Endothelial cell of umbilical vein (primary cell): Measurements from ENCODE around the gene KCNMB2. TPM values are rescaled to one million over a fixed set of nuclear protein-coding genes. Genes with fewer than 3 reads are reported as not detected.

Experiments
- BruUV-seq: library from RNA; stranded (reverse); fragments of 400-500 nt; replicated peaks from 2 replicates; lab custom pipeline; 2021; lab: Mats Ljungman, UMichigan
- CTCF ChIA-PET: fragments of 300-600, 350-600 bp; sonication (Branson Sonifier 250); formaldehyde crosslinking; loops from one replicate; lab custom pipeline; 2021; ENCODE audit warnings: antibody characterized with exemption, inconsistent platforms; lab: Charles Lee
- POLR2A ChIA-PET: fragments of 300-600, 350-600 bp; sonication (Branson Sonifier 250); formaldehyde crosslinking; loops from one replicate; lab custom pipeline; 2021; ENCODE audit warnings: antibody characterized with exemption, inconsistent platforms; lab: Charles Lee
- DNase-seq: peaks from one replicate; pipeline ENCODE4 v3.0.0-alpha.2; 2011; ENCODE audit warnings: low read depth, low spot score
- FAIRE-seq: peaks from 2 replicates; lab custom pipeline; 2011; peaks lifted over from hg19 to GRCh38; lab: Jason Lieb, UNC
- H2AFZ ChIP-seq: 2 replicates; pipeline ENCODE4 v1.6.0; 2012; ENCODE audit warnings: low read depth, low read length, control low read depth, inconsistent platforms
- H3K27ac ChIP-seq: 2 replicates; pipeline ENCODE4 v1.5.1; 2011; ENCODE audit warnings: low read depth, mild to moderate bottlenecking, control low read depth, low read length, moderate library complexity; ENCODE audit not compliant: insufficient read depth
- H3K27me3 ChIP-seq, 2 experiments: 2 replicates each; pipeline versions ENCODE4 v1.6.0 to v1.6.1; 2011; ENCODE audit warnings: low read length in 2 of 2, mixed read lengths in 1 of 2; ENCODE audit not compliant: control insufficient read depth in 2 of 2, insufficient read depth in 2 of 2
- H3K36me3 ChIP-seq, 2 experiments: 2 replicates in 1 of 2; 3 replicates in 1 of 2; pipeline ENCODE4 v1.5.1; 2011; ENCODE audit warnings: low read length in 2 of 2, mild to moderate bottlenecking in 1 of 2, moderate library complexity in 1 of 2; ENCODE audit not compliant: control insufficient read depth in 2 of 2, insufficient read depth in 2 of 2; ENCODE audit errors: extremely low read depth in 1 of 2
- H3K4me1 ChIP-seq: 3 replicates; pipeline ENCODE4 v1.5.1; 2011; ENCODE audit warnings: mild to moderate bottlenecking, low read length; ENCODE audit not compliant: control insufficient read depth, insufficient read depth; ENCODE audit errors: extremely low read depth
- H3K4me2 ChIP-seq: 2 replicates; pipeline ENCODE4 v1.6.1; 2011; ENCODE audit warnings: low read length, control low read depth, mixed read lengths; ENCODE audit not compliant: insufficient read depth
- H3K4me3 ChIP-seq, 3 experiments: fragments of 200-600 bp in 1 of 3; sonication (generic), shearing (Covaris generic) in 1 of 3; replicated peaks in 1 of 3; 2 replicates each; pipeline ENCODE4 v1.5.1; 2011 to 2016; ENCODE audit warnings: control low read depth in 3 of 3, low read length in 3 of 3, mild to moderate bottlenecking in 2 of 3, inconsistent platforms in 1 of 3, low read depth in 1 of 3, moderate library complexity in 1 of 3; ENCODE audit not compliant: insufficient read depth in 1 of 3
- H3K79me2 ChIP-seq: 2 replicates; pipeline ENCODE4 v1.6.0; 2012; ENCODE audit warnings: low read length, inconsistent platforms; ENCODE audit not compliant: control insufficient read depth, insufficient read depth
- H3K9ac ChIP-seq: replicated peaks from 2 replicates; pipeline ENCODE3; 2011; ENCODE audit warnings: low read length, control low read depth; ENCODE audit not compliant: insufficient read depth; ENCODE audit errors: extremely low read depth
- H3K9me1 ChIP-seq: replicated peaks from 3 replicates; pipeline ENCODE4 v1.6.0; 2011; ENCODE audit warnings: mild to moderate bottlenecking, low read length; ENCODE audit not compliant: control insufficient read depth, insufficient read depth; ENCODE audit errors: extremely low read depth
- H3K9me3 ChIP-seq: replicated peaks from 2 replicates; pipeline ENCODE4 v1.5.1; 2012; ENCODE audit warnings: low read length, inconsistent platforms; ENCODE audit not compliant: control insufficient read depth, insufficient read depth
- H4K20me1 ChIP-seq: replicated peaks from 2 replicates; pipeline ENCODE3; 2011; ENCODE audit warnings: mild to moderate bottlenecking, low read length; ENCODE audit not compliant: control insufficient read depth, insufficient read depth; ENCODE audit errors: extremely low read depth
- EZH2 ChIP-seq: IDR thresholded peaks from 2 replicates; pipeline ENCODE4 v1.6.1; 2012; ENCODE audit warnings: borderline replicate concordance, low read depth, mild to moderate bottlenecking, moderate library complexity, low read length, inconsistent platforms; ENCODE audit not compliant: severe bottlenecking
- FOS ChIP-seq: IDR thresholded peaks from 2 replicates; pipeline ENCODE4 v1.6.1; 2011; ENCODE audit warnings: mild to moderate bottlenecking, low read length, moderate library complexity, borderline replicate concordance; ENCODE audit not compliant: insufficient read depth
- GATA2 ChIP-seq: IDR thresholded peaks from 2 replicates; pipeline ENCODE4 v1.7.0; 2011; ENCODE audit warnings: low read depth, mild to moderate bottlenecking, moderate library complexity, mixed read lengths, low read length; ENCODE audit not compliant: insufficient read length, insufficient read depth
- JUN ChIP-seq: IDR thresholded peaks from 2 replicates; pipeline ENCODE4 v1.6.1; 2011; ENCODE audit warnings: borderline replicate concordance, low read depth; ENCODE audit not compliant: insufficient read length, insufficient read depth
- MYC ChIP-seq: IDR thresholded peaks from one replicate; pipeline ENCODE4 v1.6.1; 2011; ENCODE audit warnings: mild to moderate bottlenecking, low read depth, low read length
- POLR2A ChIP-seq: IDR thresholded peaks from 2 replicates; pipeline ENCODE4 v1.6.1; 2012; ENCODE audit warnings: low read depth, mild to moderate bottlenecking, control low read depth, low read length
- POLR2AphosphoS5 ChIP-seq: IDR thresholded peaks from 2 replicates; pipeline ENCODE4 v1.6.1; 2012; ENCODE audit warnings: low read depth, mild to moderate bottlenecking, control low read depth, low read length, moderate library complexity; ENCODE audit not compliant: insufficient read depth
- dilution Hi-C: fragments of 300-500 bp; cut with MboI; formaldehyde crosslinking; loops from one replicate; pipeline ENCODE4 v1.15.0; 2019; ENCODE audit warnings: low sequenced_read_pairs; ENCODE audit not compliant: extremely low pct_ligation_motif_present
- intact Hi-C: fragments of 100-400 bp; cut with micrococcal nuclease; formaldehyde crosslinking; loops from one replicate; pipeline ENCODE4 v1.10.0; 2022
- polyA plus RNA-seq, 4 experiments: library from polyadenylated mRNA; depleted of rRNA in 3 of 4; stranded (reverse) in 3 of 4; unstranded in 1 of 4; fragments of >200 nt; gene quantifications; 2 replicates each; pipeline versions ENCODE4 v1.2.1 to v1.2.3, GENCODE V29; 2011 to 2012; ENCODE audit warnings: missing spikeins in 1 of 4
- total RNA-seq: library from RNA; stranded (reverse); gene quantifications from 2 replicates; pipeline ENCODE4 v1.2.3, GENCODE V29; 2021
- TF ChIP-seq, protein P1 (sequence below), 2 donors: IDR thresholded peaks; 1 replicate in 1 of 2; 2 replicates in 1 of 2; pipeline ENCODE4 v1.5.1; 2011; ENCODE audit warnings: low read length in 2 of 2, mild to moderate bottlenecking in 2 of 2, moderate library complexity in 2 of 2, control low read depth in 1 of 2, inconsistent platforms in 1 of 2, low read depth in 1 of 2; ENCODE audit not compliant: insufficient read depth in 1 of 2; ENCODE audit errors: extremely low read depth in 1 of 2
- TF ChIP-seq, protein P2 (sequence below): IDR thresholded peaks from 2 replicates; pipeline ENCODE4 v1.6.1; 2011; ENCODE audit not compliant: insufficient read depth, insufficient read length

The KCNMB2 gene
- total and polyA plus RNA-seq, 2 donors (not counting 3 experiments of a cell fraction or from before 2014, with no cell fraction given), result not detected

DNA sequence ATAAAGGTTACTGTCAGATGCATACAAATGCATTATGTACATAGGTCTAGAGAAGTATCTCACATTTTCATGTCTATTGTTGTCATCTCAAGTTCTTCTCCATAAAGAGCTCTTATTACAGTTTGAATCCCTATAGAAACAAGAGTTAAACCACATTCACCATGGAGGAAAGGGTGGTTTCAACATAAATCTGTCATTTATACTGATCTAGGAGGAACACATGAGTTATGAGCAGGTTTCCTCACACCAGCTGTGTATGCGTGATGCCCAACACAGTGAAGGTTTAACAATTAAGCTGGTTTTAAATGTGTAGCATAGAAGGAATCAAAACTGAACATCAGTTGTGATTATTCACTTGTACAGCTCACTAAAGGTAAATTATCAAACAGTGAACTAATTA is 251.7 kb downstream of the KCNMB2 start:
- no peak overlapping the region for H3K4me2 ChIP-seq
- no peaks in the 10 kb centered on the region for H3K79me2 ChIP-seq
- intact Hi-C loops (no loop called here), dilution Hi-C loops (no loop called here)
- no peak overlapping the region for H2AFZ ChIP-seq
- TF ChIP-seq EZH2 (no peak), MYC (no peak), POLR2A (no peak), JUN (no peak), FOS (no peak), POLR2AphosphoS5 (no peak), GATA2 (no peak)
- TF ChIP-seq, protein P1, sequence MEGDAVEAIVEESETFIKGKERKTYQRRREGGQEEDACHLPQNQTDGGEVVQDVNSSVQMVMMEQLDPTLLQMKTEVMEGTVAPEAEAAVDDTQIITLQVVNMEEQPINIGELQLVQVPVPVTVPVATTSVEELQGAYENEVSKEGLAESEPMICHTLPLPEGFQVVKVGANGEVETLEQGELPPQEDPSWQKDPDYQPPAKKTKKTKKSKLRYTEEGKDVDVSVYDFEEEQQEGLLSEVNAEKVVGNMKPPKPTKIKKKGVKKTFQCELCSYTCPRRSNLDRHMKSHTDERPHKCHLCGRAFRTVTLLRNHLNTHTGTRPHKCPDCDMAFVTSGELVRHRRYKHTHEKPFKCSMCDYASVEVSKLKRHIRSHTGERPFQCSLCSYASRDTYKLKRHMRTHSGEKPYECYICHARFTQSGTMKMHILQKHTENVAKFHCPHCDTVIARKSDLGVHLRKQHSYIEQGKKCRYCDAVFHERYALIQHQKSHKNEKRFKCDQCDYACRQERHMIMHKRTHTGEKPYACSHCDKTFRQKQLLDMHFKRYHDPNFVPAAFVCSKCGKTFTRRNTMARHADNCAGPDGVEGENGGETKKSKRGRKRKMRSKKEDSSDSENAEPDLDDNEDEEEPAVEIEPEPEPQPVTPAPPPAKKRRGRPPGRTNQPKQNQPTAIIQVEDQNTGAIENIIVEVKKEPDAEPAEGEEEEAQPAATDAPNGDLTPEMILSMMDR (IDR thresholded peaks at IDR 0.05; ENCODE audit: extremely low read depth in 1 of 2, insufficient read depth in 1 of 2, low read depth in 1 of 2, low read length in 2 of 2), result no peak
- TF ChIP-seq, protein P2, sequence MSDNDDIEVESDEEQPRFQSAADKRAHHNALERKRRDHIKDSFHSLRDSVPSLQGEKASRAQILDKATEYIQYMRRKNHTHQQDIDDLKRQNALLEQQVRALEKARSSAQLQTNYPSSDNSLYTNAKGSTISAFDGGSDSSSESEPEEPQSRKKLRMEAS, result no peak
- POLR2A ChIA-PET, result no interaction called here
- CTCF ChIA-PET, result no interaction called here
- no TSS peak for BruUV-seq
- no peak overlapping the region for H3K9ac ChIP-seq
- no peak overlapping the region for H3K4me3 ChIP-seq
- no peaks in the 10 kb centered on the region for H3K9me3 ChIP-seq
- DNase-seq, result no peak
- no peak overlapping the region for H3K27ac ChIP-seq
- H4K20me1 ChIP-seq, result no peaks in the 10 kb centered on the region
- no peaks in the 10 kb centered on the region for H3K4me1 ChIP-seq
- no peak for FAIRE-seq
- no peaks in the 10 kb centered on the region for H3K36me3 ChIP-seq
- H3K9me1 ChIP-seq, result no peaks in the 10 kb centered on the region
- H3K27me3 ChIP-seq, result no peaks in the 10 kb centered on the region
